Hepatocyte (in vitro differentiated cells): ENCODE data around the gene TRAPPC14. TPM values are rescaled to one million over a fixed set of nuclear protein-coding genes. Genes with fewer than 3 reads are reported as not detected.

ENCODE experiments used
- DNase-seq: peaks from one replicate; pipeline ENCODE4 v3.0.0-alpha.2; 2016; ENCODE audit warnings: low spot score
- H2AFZ ChIP-seq: fragments of 200-600 bp; sonication (generic); 2 replicates; pipeline ENCODE4 v1.6.0; 2016; ENCODE audit warnings: antibody characterized with exemption, mild to moderate bottlenecking
- H3K27ac ChIP-seq: fragments of 200-600 bp; sonication (generic); 2 replicates; pipeline ENCODE4 v1.5.1; 2016; ENCODE audit warnings: mild to moderate bottlenecking
- H3K27me3 ChIP-seq: fragments of 200-600 bp; sonication (generic); 2 replicates; pipeline ENCODE4 v1.6.1; 2016
- H3K36me3 ChIP-seq: fragments of 200-600 bp; sonication (generic); replicated peaks from 2 replicates; pipeline ENCODE4 v1.5.1; 2016; ENCODE audit warnings: low read depth; ENCODE audit not compliant: insufficient read depth
- H3K4me1 ChIP-seq: fragments of 200-600 bp; sonication (generic); 2 replicates; pipeline ENCODE4 v1.5.1; 2016; ENCODE audit warnings: mild to moderate bottlenecking, moderate library complexity; ENCODE audit not compliant: insufficient read depth
- H3K4me2 ChIP-seq: fragments of 200-600 bp; sonication (generic); 2 replicates; pipeline ENCODE4 v1.6.0; 2016
- H3K4me3 ChIP-seq: fragments of 200-600 bp; sonication (generic); 2 replicates; pipeline ENCODE4 v1.5.1; 2016; ENCODE audit warnings: mild to moderate bottlenecking
- H3K79me2 ChIP-seq: fragments of 200-600 bp; sonication (generic); 2 replicates; pipeline ENCODE4 v1.6.0; 2017; ENCODE audit warnings: mild to moderate bottlenecking
- H3K9me2 ChIP-seq: fragments of 200-600 bp; sonication (generic); replicated peaks from 2 replicates; pipeline ENCODE4 v1.6.0; 2017; ENCODE audit warnings: mild to moderate bottlenecking; ENCODE audit not compliant: insufficient read depth
- H3K9me3 ChIP-seq: fragments of 200-600 bp; sonication (generic); 2 replicates; pipeline ENCODE4 v1.5.1; 2016; ENCODE audit warnings: low read depth, mild to moderate bottlenecking
- H4K20me1 ChIP-seq: fragments of 200-600 bp; sonication (generic); 2 replicates; pipeline ENCODE4 v1.6.0; 2016; ENCODE audit warnings: mild to moderate bottlenecking; ENCODE audit not compliant: insufficient read depth, poor library complexity, severe bottlenecking
- CTCF ChIP-seq: fragments of 200-600 bp; sonication (generic); IDR thresholded peaks from 2 replicates; pipeline ENCODE4 v1.5.1; 2016; ENCODE audit warnings: antibody characterized with exemption, mild to moderate bottlenecking; ENCODE audit not compliant: poor library complexity
- EZH2 ChIP-seq: fragments of 200-600 bp; sonication (generic); IDR thresholded peaks from 2 replicates; pipeline ENCODE4 v1.6.1; 2016; ENCODE audit warnings: antibody characterized with exemption, mild to moderate bottlenecking, borderline replicate concordance
- EZH2phosphoT487 ChIP-seq: fragments of 200-600 bp; sonication (generic); IDR thresholded peaks from one replicate; pipeline ENCODE4 v1.6.1; 2018; ENCODE audit warnings: antibody characterized with exemption, mild to moderate bottlenecking, low read depth, moderate library complexity; ENCODE audit not compliant: unreplicated experiment, severe bottlenecking
- WGBS: methylation state at CpG from one replicate; pipeline ENCODE4 v1.1.6; 2016; ENCODE audit warnings: low lambda C conversion rate; ENCODE audit errors: missing lambda C conversion rate; 5-methylcytosine and 5-hydroxymethylcytosine counted together
- polyA plus RNA-seq: library from polyadenylated mRNA; unstranded; fragments of >200 nt; fragmentation: Nextera tagmentation; extraction: Ambion mirVana; gene quantifications from 2 replicates; pipeline ENCODE4 v1.2.1, GENCODE V29; 2016
- total RNA-seq: library from RNA; depleted of rRNA; stranded (reverse); fragments of >200 nt; gene quantifications from 2 replicates; pipeline ENCODE4 v1.2.3, GENCODE V29; 2014

TRAPPC14 gene
- total and polyA plus RNA-seq, 2 experiments from 2014 or later, result 14.7 to 18.5 TPM

- H3K9me3 ChIP-seq, result no peaks in the 10 kb centered on the region
- peak overlapping the region; percentile 72 for H3K4me2 ChIP-seq
- no peaks in the 10 kb centered on the region for H4K20me1 ChIP-seq
- H3K27ac ChIP-seq, result peak overlapping the region; percentile 90
- WGBS, result 33% methylated on average over 1 of the region's 1 CpG
- no peak for DNase-seq
- no peak for TF ChIP-seq EZH2phosphoT487
- no peak for TF ChIP-seq EZH2
- no peak for TF ChIP-seq CTCF
- no peaks in the 10 kb centered on the region for H3K9me2 ChIP-seq
- H3K27me3 ChIP-seq, result no peaks in the 10 kb centered on the region
- peak overlapping the region; percentile 47 for H2AFZ ChIP-seq
- no peaks in the 10 kb centered on the region for H3K36me3 ChIP-seq
- peaks cover 25% of the 10 kb centered on the region for H3K79me2 ChIP-seq
- H3K4me1 ChIP-seq, result peaks cover 18% of the 10 kb centered on the region
- H3K4me3 ChIP-seq, result peak overlapping the region; percentile 51
These were observed 37.8 kb downstream of the TRAPPC14 start for GRCh38 chr7:100120733-100121036.

GRCh38 chr7:100119970-100120732, 38.4 kb downstream of the TRAPPC14 start:
- Histone ChIP-seq H4K20me1 (no peaks in the 10 kb centered on the region), H3K4me1 (peaks cover 15% of the 10 kb centered on the region), H3K4me3 (peak overlapping the region; percentile 51), H3K27me3 (no peaks in the 10 kb centered on the region), H3K79me2 (peaks cover 25% of the 10 kb centered on the region), H3K27ac (peak overlapping the region; percentile 90), H3K36me3 (no peaks in the 10 kb centered on the region), H2AFZ (peak overlapping the region; percentile 47), H3K9me2 (no peaks in the 10 kb centered on the region), H3K9me3 (no peaks in the 10 kb centered on the region), H3K4me2 (peak overlapping the region; percentile 72)
- TF ChIP-seq EZH2 (no peak), CTCF (no peak), EZH2phosphoT487 (no peak)
- WGBS, result 20% methylated on average over 19 of the region's 19 CpGs
- DNase-seq, result peak; percentile 64

- peak; percentile 97 for DNase-seq
- H3K4me3 ChIP-seq, result peak within 1 kb of the TSS; percentile 85
- no peaks in the 10 kb centered on the region for H3K27me3 ChIP-seq
- peaks cover 25% of the 10 kb centered on the region for H3K79me2 ChIP-seq
- 1% methylated on average over 48 of the region's 49 CpGs for WGBS
- H2AFZ ChIP-seq, result peak within 1 kb of the TSS; percentile 47
- H3K9me3 ChIP-seq, result no peaks in the 10 kb centered on the region
- H3K9me2 ChIP-seq, result no peaks in the 10 kb centered on the region
- H3K27ac ChIP-seq, result peak within 1 kb of the TSS; percentile 90
- no peaks in the 10 kb centered on the region for H4K20me1 ChIP-seq
- H3K4me2 ChIP-seq, result peak within 1 kb of the TSS; percentile 72
- H3K36me3 ChIP-seq, result no peaks in the 10 kb centered on the region
- peaks cover 12% of the 10 kb centered on the region for H3K4me1 ChIP-seq
- TF ChIP-seq EZH2phosphoT487 (no peak), CTCF (no peak), EZH2 (no peak)
These were observed 39.2 kb downstream of the TRAPPC14 start, which contains the start of the genes CNPY4 and TAF6 for GRCh38 chr7:100119072-100119969. Gene CNPY4 (plus strand): TSS chr7:100119634. CDS start chr7:100119745, 111 bp downstream. Gene TAF6 (minus strand): TSS chr7:100119358. CDS start chr7:100114209, 5,149 bp downstream.
